GM12801 (cell line): ENCODE data around the gene POMGNT1.

Source experiments
- TF ChIP-seq, protein P1 (sequence below): IDR thresholded peaks from one replicate; pipeline ENCODE4 v1.5.1; 2011; ENCODE audit warnings: control low read depth; ENCODE audit not compliant: insufficient read length; ENCODE audit errors: extremely low read depth

Gene POMGNT1

DNA sequence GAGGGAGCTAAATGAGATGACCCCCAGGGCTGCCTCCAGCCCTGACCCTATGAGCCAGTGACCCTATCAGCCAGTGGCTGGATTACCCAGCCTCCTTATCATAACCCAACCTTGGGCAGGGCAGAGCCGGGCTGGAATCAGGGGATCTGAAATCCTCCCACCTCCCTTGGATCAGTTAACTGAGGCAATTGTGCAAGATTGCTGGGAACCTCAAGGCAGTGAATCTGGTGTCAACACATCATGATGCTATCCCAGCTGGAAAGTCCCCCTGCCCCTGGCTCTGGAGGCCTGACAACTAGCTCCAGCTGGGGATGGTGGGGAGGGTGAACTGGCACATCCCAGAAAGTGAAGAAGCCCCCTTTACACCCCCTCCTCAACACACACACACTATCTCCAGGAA lies 29.8 kb downstream of the POMGNT1 start:
- TF ChIP-seq, protein P1, sequence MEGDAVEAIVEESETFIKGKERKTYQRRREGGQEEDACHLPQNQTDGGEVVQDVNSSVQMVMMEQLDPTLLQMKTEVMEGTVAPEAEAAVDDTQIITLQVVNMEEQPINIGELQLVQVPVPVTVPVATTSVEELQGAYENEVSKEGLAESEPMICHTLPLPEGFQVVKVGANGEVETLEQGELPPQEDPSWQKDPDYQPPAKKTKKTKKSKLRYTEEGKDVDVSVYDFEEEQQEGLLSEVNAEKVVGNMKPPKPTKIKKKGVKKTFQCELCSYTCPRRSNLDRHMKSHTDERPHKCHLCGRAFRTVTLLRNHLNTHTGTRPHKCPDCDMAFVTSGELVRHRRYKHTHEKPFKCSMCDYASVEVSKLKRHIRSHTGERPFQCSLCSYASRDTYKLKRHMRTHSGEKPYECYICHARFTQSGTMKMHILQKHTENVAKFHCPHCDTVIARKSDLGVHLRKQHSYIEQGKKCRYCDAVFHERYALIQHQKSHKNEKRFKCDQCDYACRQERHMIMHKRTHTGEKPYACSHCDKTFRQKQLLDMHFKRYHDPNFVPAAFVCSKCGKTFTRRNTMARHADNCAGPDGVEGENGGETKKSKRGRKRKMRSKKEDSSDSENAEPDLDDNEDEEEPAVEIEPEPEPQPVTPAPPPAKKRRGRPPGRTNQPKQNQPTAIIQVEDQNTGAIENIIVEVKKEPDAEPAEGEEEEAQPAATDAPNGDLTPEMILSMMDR, result no peak

DNA sequence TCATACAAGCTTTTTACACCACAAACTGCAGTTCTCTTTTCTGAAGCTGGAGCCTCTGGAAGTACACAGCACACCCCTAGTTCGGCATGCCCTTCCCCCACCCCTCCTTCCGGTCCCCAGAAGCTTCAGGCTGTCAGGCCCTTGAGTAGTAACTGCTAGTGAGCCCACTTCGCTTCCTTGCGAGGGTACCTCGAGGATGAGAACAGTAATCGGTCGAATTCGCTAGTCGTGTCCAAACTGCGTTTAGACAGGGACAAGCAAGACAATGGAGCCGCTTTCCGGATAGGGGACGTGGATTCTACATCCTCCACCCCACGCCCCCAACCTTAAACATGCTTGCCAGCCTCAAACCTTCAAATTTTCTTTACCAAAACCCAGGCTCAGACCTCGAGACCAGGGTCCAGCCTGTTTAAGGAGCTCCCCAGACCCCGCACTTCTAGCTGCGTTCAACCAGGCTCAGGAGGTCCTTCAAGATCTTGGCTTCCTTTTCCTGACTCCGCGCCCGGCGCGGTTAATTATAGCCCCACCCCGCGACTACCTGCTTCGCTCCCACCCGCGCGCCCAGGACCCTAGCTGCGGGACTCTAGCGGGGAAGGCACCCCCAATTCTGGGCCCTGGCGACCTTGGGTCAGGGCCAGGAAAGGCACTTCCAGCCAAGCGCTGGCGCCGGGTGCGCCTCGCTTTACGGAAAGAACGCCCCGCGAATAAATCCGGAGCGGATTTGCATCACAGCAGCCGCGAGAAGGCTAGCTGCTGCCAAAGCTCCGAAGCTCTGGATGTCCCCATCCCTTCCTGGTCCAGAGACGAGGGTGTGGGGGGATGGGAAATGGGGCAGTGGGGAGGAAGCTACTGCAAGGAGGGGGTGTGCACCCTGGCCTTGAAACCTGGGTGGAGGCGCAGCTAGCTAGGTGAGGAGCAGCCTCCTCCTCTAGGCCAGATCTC lies 31.4 kb downstream of the POMGNT1 start:
- TF ChIP-seq, protein P1, result no peak

DNA sequence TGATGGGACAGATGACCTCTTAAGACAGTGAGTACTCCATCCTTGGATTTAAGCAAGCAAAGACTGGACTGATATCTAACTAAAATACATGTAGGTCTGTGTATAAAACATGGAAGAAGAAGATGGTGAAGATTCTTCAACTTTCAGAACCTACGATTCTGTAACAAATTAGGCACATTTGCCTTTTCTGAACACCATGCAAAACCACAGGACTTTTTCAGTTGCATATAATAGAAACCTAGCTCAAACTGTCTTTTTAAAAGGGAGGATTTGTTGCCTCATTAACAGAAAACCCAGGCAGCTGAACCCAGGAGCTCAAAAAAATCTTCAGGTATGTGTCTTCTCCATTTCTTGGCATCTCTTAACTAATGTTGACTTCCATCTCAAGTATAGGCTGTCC lies 38.0 kb downstream of the POMGNT1 start:
- TF ChIP-seq, protein P1, result no peak

DNA sequence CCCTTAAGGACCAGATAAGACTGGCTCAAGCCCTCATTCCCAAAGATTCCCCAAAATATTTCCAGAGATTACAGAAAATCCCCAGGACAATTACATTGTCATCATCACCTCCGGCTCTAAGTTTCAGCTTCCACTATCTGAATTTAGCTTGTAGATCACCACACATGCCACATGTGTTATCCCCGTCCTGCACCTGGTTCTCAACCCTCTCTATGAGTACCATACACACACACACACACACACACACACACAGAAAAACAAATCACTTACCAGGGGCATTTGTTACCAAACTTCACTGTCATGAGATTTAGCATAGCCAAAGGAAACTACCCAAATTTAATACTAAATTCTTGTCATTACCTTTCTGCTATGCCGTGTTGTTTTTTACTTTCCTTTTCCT lies 38.7 kb downstream of the POMGNT1 start:
- TF ChIP-seq, protein P1, result no peak

DNA sequence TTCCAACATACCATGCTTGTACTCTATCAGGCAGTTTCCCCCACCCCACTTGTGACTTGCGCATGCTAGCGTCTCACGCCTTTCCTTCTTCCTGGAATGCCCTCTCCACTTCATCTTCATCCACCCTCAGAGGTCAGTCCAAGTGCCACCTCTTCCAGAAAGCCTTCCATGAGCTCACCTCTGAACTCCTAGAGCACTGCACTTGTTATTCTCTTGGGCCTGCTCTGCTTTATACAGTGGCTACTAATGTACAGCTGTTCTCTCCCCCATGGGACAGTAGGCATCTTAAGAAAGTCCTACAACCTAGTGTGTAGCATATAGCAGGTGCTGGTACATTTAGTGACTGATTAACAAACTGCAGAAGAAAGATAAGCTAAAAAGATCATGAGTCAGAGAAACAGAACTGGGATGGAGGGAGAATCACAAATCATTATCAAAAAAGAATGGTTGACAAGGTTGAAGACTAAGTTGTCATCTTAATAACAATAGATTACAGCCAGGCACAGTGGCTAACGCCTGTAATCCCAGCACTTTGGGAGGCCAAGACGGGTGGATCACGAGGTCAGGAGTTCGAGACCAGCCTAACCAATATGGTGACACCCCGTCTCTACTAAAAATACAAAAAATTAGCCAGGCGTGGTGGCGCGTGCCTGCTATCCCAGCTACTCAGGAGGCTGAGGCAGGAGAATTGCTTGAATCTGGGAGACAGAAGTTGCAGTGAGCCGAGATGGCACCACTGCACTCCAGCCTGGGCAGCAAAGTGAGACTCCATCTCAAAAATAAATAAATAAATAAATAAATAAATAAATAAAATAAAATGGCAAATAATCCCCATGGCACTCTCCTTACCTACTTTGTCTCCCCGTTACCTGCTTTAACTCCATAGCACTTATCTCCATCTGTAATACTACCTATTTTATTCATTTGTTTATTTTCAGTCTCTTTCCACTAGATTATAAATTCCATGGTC lies 39.6 kb downstream of the POMGNT1 start:
- TF ChIP-seq, protein P1, result no peak

DNA sequence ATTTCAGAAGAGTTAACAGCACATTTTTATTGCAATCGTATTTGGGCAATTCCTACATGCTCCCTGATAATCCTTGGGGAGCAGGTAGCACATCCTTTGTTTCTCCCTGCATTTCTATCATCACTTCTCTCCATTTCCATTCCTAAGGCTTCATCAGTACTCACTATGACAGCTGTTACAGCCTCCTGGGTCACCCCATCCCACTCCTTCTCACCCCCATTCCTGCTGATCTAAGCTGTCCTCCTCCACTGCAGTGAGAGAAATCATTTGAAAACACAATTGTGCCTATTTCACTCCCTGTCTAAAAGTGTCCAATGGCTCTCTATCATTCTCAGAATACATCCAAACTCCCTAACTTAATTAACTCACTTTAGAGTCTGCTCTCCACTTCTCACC lies 40.3 kb downstream of the POMGNT1 start:
- TF ChIP-seq, protein P1, result no peak

DNA sequence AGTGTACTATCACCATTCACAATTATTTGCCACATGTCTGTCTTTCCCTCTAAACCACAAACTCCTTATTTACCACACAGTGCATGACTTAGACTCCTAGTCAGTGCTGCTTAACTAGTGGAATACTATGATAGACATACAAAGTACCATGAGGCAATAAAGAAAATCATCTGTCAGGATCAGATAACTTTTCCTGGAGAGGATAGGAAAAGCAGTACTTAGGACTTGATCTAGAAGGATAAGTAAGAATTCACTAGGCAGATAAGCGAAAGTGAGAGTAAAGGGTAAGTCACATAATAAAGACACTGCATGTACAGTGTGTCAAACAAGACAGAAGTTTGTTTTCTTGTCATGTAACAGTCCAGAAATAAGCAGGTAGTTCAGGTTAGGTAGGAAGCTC lies 44.5 kb downstream of the POMGNT1 start:
- TF ChIP-seq, protein P1, result no peak
